ENCODE data around the gene CD300H.

Gene CD300H

GRCh38 chr17:74549343-74549742 is 18.0 kb downstream of the CD300H start:
- no peak for DNase-seq (ENCODE audit: low read depth)

GRCh38 chr17:74547736-74548135 is 19.6 kb downstream of the CD300H start:
- no peak for DNase-seq (ENCODE audit: low read depth)

GRCh38 chr17:74547264-74547663 is 20.0 kb downstream of the CD300H start:
- no peak for DNase-seq (ENCODE audit: low read depth)

GRCh38 chr17:74546586-74546985 is 20.7 kb downstream of the CD300H start:
- DNase-seq (ENCODE audit: low read depth): no peak

- DNase-seq (ENCODE audit: low read depth): no peak
Observed at GRCh38 chr17:74545843-74546230, 21.5 kb downstream of the CD300H start, which contains the start of gene CD300C. Gene CD300C, minus strand, starts transcription at chr17:74546115. Its CDS starts 333 bp downstream, at chr17:74545782.

- DNase-seq (ENCODE audit: low read depth): no peak
Observed at GRCh38 chr17:74544991-74545842, 22.1 kb downstream of the CD300H start.

GRCh38 chr17:74543891-74544760 is 23.2 kb downstream of the CD300H start:
- DNase-seq (ENCODE audit: low read depth): no peak

GRCh38 chr17:74543406-74543805 is 23.9 kb downstream of the CD300H start:
- no peak for DNase-seq (ENCODE audit: low read depth)

- DNase-seq (ENCODE audit: low read depth): no peak
Observed at GRCh38 chr17:74542727-74543383, 24.5 kb downstream of the CD300H start.

GRCh38 chr17:74542166-74542565 is 25.1 kb downstream of the CD300H start:
- DNase-seq (ENCODE audit: low read depth): no peak

- no peak for DNase-seq (ENCODE audit: low read depth)
Observed at GRCh38 chr17:74541176-74542111, 25.9 kb downstream of the CD300H start.

GRCh38 chr17:74539281-74539820 is 28.0 kb downstream of the CD300H start:
- no peak for DNase-seq (ENCODE audit: low read depth)

GRCh38 chr17:74536890-74537289 is 30.4 kb downstream of the CD300H start:
- no peak for DNase-seq (ENCODE audit: low read depth)

GRCh38 chr17:74532115-74532514 is 35.2 kb downstream of the CD300H start:
- DNase-seq (ENCODE audit: low read depth): no peak

- DNase-seq (ENCODE audit: low read depth): no peak
Observed at GRCh38 chr17:74531231-74531761, 36.0 kb downstream of the CD300H start, which contains the start of gene CD300LB. Gene CD300LB, minus strand, starts transcription at chr17:74531475. Its CDS starts 125 bp downstream, at chr17:74531350.

GRCh38 chr17:74530831-74531150 is 36.5 kb downstream of the CD300H start:
- no peak for DNase-seq (ENCODE audit: low read depth)

GRCh38 chr17:74529243-74529642 is 38.1 kb downstream of the CD300H start:
- DNase-seq (ENCODE audit: low read depth): no peak

GRCh38 chr17:74528491-74529199 is 38.7 kb downstream of the CD300H start:
- DNase-seq (ENCODE audit: low read depth): no peak

- DNase-seq (ENCODE audit: low read depth): no peak
Observed at GRCh38 chr17:74527756-74528155, 39.6 kb downstream of the CD300H start.

- DNase-seq (ENCODE audit: low read depth): no peak
Observed at GRCh38 chr17:74527081-74527480, 40.2 kb downstream of the CD300H start.

Measured in EH (cell line).